H1 (cell line): ENCODE measurements around the gene THRB. TPM values are rescaled to one million over a fixed set of nuclear protein-coding genes. Genes with fewer than 3 reads are reported as not detected.

Experiments used
- BCL11A ChIP-seq, 2 experiments: IDR thresholded peaks; one replicate each; pipeline ENCODE4 v1.6.1; 2011; ENCODE audit warnings: low read depth in 2 of 2, low read length in 2 of 2, mild to moderate bottlenecking in 2 of 2
- SRF ChIP-seq: IDR thresholded peaks from 2 replicates; pipeline ENCODE4 v1.6.1; 2011; ENCODE audit warnings: mild to moderate bottlenecking, low read depth, low read length, moderate library complexity
- polyA plus RNA-seq, 7 experiments: library from polyadenylated mRNA; depleted of rRNA in 3 of 7; stranded (reverse) in 5 of 7; unstranded in 2 of 7; fragments of >200 nt in 5 of 7; fragments of 200-250 nt in 2 of 7; gene quantifications; 1 replicate in 5 of 7; 2 replicates in 1 of 7; 4 replicates in 1 of 7; pipeline versions ENCODE4 v1.2.1 to v1.2.3, GENCODE V29; 2011 to 2013; ENCODE audit warnings: missing spikeins in 2 of 7, mixed read lengths in 2 of 7
- total RNA-seq: library from RNA; stranded (reverse); fragmentation: NEBNext Ultra II Directional; extraction: Animal tissue kit (Norgen Biotek cat#: 25700); gene quantifications from 2 replicates; pipeline ENCODE4 v1.2.1, GENCODE V29; 2021

THRB gene
- total and polyA plus RNA-seq, 2 of the 8 experiments (the other 6 are each of a cell fraction or from before 2014, with no cell fraction given) = 0.98 to 3.9 TPM

DNA sequence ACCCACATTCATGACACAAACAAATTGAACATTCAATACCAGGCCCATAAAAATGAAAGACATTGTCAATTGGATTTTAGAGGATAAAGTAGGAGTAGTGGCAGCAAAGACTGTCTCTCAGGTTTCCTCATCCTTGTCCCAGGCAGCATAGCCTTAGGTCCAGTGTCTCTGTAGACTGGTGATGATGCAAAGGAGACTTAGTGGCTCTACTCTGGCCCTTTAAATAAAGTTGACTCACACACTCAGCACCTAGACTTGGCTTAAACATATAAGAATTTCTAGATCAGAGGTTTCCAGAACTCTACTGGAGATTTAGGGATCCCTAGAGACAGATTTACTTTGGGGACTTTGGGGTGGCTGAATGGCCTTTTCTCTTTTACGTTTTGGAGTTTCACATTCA, 382.9 kb downstream of the THRB start (continued):
- TF ChIP-seq SRF (no peak), BCL11A (IDR thresholded peaks at IDR 0.05; ENCODE audit: low read depth in 2 of 2, low read length in 2 of 2) (no peak)
- TF ChIP-seq, all 59 proteins: peak for 0
